ENCODE data around the gene ARSG. TPM values are rescaled to one million over a fixed set of nuclear protein-coding genes. Genes with fewer than 3 reads are reported as not detected.
A peak's percentile ranks its signal among the peaks of the same experiment; 100 is the strongest.

Gene ARSG
- total and polyA plus RNA-seq, 12 donors, result 2.1 to 49.6 (median 12.7) TPM

GRCh38 chr17:68318103-68318991 lies 27.1 kb downstream of the ARSG start:
- DNase-seq, result peak; percentile 55 to 85 (median 80)
- intact Hi-C loops (cut with DNase I), result no loop called here
- Histone ChIP-seq H3K9me3 (replicated peaks in 1 of 3) (no peaks in the 10 kb centered on the region), H3K36me3 (replicated peaks in 1 of 2) (no peaks in the 10 kb centered on the region), H3K4me1 (replicated peaks in 1 of 2) (peaks cover 10 to 20% of the 10 kb centered on the region in 2 donors), H3K27me3 (no peaks in the 10 kb centered on the region), H3K27ac (peak overlapping the region in 4 of 5 donors; percentile 11 to 81 (median 63)), H3K4me3 (no peak overlapping the region)
- TF ChIP-seq, protein P1, sequence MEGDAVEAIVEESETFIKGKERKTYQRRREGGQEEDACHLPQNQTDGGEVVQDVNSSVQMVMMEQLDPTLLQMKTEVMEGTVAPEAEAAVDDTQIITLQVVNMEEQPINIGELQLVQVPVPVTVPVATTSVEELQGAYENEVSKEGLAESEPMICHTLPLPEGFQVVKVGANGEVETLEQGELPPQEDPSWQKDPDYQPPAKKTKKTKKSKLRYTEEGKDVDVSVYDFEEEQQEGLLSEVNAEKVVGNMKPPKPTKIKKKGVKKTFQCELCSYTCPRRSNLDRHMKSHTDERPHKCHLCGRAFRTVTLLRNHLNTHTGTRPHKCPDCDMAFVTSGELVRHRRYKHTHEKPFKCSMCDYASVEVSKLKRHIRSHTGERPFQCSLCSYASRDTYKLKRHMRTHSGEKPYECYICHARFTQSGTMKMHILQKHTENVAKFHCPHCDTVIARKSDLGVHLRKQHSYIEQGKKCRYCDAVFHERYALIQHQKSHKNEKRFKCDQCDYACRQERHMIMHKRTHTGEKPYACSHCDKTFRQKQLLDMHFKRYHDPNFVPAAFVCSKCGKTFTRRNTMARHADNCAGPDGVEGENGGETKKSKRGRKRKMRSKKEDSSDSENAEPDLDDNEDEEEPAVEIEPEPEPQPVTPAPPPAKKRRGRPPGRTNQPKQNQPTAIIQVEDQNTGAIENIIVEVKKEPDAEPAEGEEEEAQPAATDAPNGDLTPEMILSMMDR (IDR thresholded peaks at IDR 0.05), result no peak
- peak in 1 of 2 donors; percentile 47 for TF ChIP-seq POLR2A (IDR thresholded peaks at IDR 0.05)
- 27 to 43% (median 41%) methylated on average over 8 of the region's 8 CpGs for WGBS, 4 donors

DNA sequence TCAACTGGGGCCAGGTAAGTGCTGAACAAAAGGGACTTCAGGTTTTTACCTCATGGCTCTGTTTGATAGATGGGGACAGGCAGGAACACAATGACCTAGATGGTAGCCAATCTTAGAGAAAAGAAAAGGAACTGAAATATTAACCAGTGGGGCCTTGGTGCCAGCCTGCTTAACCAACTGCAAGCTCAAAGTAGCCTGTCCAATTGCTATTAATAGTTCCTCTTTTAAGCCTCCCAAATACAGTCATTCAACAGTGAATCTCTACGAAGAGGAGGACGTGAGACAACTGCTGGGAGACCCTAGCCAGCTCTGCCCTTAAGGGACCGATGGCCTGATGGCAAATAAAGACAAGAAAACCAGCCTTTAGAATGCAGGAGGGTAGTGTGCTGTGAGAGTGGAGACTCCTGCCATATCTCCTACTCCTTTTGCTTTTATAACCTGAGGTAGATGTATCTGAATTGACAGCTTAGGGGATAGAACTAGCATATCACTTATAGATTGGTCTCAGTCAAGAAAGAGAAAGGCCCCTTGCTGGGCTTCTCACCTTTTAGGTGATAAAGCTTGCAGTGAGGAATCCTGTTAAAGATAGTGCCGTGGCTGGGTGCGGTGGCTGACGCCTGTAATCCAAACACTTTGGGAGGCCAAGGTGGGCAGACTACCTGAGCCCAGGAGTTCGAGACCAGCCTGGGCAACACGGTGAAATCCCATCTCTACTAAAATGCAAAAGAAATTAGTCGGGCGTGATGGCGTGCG lies 28.3 kb downstream of the ARSG start:
- Histone ChIP-seq H3K36me3 (replicated peaks in 1 of 2) (no peaks in the 10 kb centered on the region), H3K4me1 (replicated peaks in 1 of 2) (peaks cover 10 to 20% of the 10 kb centered on the region in 2 donors), H3K27me3 (no peaks in the 10 kb centered on the region), H3K4me3 (no peak overlapping the region), H3K27ac (peak overlapping the region in 3 of 5 donors; percentile 6 to 81 (median 78)), H3K9me3 (replicated peaks in 1 of 3) (no peaks in the 10 kb centered on the region)
- DNase-seq, result no peak
- TF ChIP-seq, protein P1 (IDR thresholded peaks at IDR 0.05), result no peak
- no peak for TF ChIP-seq POLR2A (IDR thresholded peaks at IDR 0.05)
- WGBS, 4 donors, result 82 to 90% (median 86%) methylated on average over 12 of the region's 12 CpGs
- intact Hi-C loops (cut with DNase I), result no loop called here

DNA sequence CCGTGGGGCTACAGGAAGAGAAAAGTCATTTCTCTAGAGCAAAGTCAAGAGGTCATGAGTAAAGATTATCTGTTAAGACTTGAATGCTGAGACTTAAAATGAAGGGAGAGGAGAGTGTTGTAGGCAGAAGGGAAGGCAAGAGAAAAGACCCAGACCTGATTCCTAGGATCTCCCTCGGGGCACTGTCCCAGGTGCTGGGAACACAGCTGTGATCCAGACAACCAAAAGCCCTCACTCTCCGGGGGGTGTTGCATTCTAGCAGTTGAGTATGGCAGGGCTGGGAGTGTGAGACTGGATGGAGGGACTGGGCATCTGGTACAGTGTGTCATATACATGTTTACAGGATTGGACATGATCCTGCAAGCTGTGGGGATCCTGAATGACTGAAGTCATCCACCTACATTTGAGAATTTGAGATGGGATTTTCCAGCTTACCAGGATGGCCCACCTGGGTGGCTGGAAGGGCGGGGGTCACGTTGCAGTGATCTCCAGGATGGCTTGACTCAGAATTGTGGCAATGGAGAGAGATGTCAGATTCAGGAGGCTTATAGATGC lies 29.1 kb downstream of the ARSG start:
- Histone ChIP-seq H3K27ac (no peak overlapping the region), H3K4me1 (replicated peaks in 1 of 2) (peaks cover 10 to 17% of the 10 kb centered on the region in 2 donors), H3K9me3 (replicated peaks in 1 of 3) (no peaks in the 10 kb centered on the region), H3K36me3 (replicated peaks in 1 of 2) (no peaks in the 10 kb centered on the region), H3K27me3 (no peaks in the 10 kb centered on the region), H3K4me3 (no peak overlapping the region)
- TF ChIP-seq, protein P1 (IDR thresholded peaks at IDR 0.05), result no peak
- TF ChIP-seq POLR2A (IDR thresholded peaks at IDR 0.05), result no peak
- no peak for DNase-seq
- WGBS, 4 donors, result 82 to 89% (median 85%) methylated on average over 5 of the region's 5 CpGs
- intact Hi-C loops (cut with DNase I), result no loop called here
